OCI-LY3 (cell line): ENCODE data around the gene MYO5A.

Experiments used
- CTCF ChIP-seq: fragments of 200-600, 300-600 bp; sonication (generic); IDR thresholded peaks from 2 replicates; pipeline ENCODE4 v1.5.1; 2014; ENCODE audit warnings: antibody characterized with exemption, low read length, low read depth
- EZH2phosphoT487 ChIP-seq: fragments of 200-600 bp; shearing (Covaris generic); IDR thresholded peaks from 2 replicates; pipeline ENCODE4 v1.6.1; 2018; ENCODE audit warnings: antibody characterized with exemption, mixed run types, low read depth

- TF ChIP-seq CTCF (no peak), EZH2phosphoT487 (no peak)
These were observed 42.4 kb downstream of the MYO5A start for GRCh38 chr15:52486003-52486996.
